Measurements from ENCODE around the gene HNRNPA1. TPM values are rescaled to one million over a fixed set of nuclear protein-coding genes. Genes with fewer than 3 reads are reported as not detected.
A peak's percentile ranks its signal among the peaks of the same experiment; 100 is the strongest.
"Not testable (repeated sequence)": the region's sequence is repeated elsewhere in the genome, so short reads cannot be mapped to it uniquely, and the experiment has no call there.

HNRNPA1 gene
- total RNA-seq, 1 experiment from 2014 or later: 1,116 TPM

DNA sequence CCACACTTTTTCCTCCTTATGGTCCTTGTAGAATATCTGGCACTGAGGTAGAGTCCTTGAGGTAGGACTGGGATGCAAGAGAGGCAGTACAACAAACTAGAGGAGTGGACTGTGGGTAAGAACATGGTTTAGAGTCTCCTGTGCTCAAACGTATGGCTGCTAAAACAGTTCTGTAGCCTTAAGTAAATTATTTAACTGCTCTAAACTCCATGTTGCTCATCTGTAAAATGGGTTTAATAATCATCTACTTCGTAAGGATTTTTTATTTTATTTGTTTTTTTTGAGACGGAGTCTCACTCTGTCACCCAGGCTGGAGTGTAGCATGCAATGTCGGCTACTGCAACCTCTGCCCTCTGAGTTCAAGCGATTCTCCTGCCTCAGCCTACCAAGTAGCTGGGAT, 40.8 kb downstream of the HNRNPA1 start:
- ChIA-PET CTCF (interaction anchor here (0.5 to 0.9 kb wide), 3 partner anchors 17 to 25 kb away, joined by 3 to 16 read pairs (median 5); partner anchors contain the start of gene NFE2), POLR2A (ENCODE audit: unreplicated experiment) (interaction anchor here (0.6 kb wide), 1 partner anchor 11 kb away, joined by 4 read pairs; no protein-coding TSS in a partner anchor)

DNA sequence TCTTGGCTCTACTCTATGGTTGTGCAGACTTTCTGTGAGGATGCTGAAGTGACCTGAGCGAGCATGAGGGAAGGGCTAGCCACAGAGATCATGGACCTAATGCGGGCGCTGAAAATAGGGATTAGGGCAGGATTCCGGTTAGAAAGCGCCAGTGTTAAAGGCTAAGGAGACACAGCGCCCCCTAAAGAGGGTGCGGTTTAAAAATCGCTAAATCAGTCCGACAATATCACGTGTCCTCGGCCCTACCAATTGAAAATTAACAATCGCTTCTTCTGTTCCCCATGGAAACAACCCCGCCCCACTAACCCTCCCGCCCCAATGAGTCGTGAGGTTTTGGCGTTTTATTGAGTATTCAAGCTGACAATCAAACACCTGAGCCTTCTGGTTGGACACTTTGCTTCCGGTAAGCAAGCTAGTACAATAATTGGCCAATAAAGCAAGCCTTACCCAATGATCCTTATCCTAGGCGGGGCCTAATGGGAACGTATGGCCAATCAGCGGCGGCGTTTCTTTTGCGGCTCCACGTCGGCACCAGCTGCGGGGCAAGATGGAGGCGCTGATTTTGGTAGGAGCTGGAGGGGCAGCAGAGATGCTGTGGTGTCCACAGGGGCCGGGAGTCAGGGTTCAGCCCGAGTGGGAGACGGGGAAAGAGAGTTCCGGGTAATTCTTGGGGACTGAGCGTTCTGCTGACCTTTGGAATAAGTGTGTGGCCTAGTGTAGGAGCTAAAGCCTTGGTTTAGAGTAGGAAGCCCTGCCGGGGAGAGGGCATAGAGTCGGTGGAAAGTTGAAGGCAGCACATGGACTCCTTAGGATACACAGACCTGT, 44.3 kb downstream of the HNRNPA1 start, which contains the start of gene COPZ1:
COPZ1 (plus strand) TSS at position 515 of the 825 bp plus-strand sequence; CDS start at position 548, 33 bp downstream.
- H3K9me2 ChIP-seq (ENCODE audit: insufficient read depth): no peaks in the 10 kb centered on the region
- H3K4me1 ChIP-seq (replicated peaks; ENCODE audit: insufficient read depth): peaks cover 37% of the 10 kb centered on the region
- H3K9me3 ChIP-seq (ENCODE audit: insufficient read depth, low read depth): no peaks in the 10 kb centered on the region
- H3K36me3 ChIP-seq (ENCODE audit: low read depth): peaks cover 14% of the 10 kb centered on the region
- TF ChIP-seq EZH2 (IDR thresholded peaks at IDR 0.05; ENCODE audit: low read depth): no peak
- TF ChIP-seq, protein P1, sequence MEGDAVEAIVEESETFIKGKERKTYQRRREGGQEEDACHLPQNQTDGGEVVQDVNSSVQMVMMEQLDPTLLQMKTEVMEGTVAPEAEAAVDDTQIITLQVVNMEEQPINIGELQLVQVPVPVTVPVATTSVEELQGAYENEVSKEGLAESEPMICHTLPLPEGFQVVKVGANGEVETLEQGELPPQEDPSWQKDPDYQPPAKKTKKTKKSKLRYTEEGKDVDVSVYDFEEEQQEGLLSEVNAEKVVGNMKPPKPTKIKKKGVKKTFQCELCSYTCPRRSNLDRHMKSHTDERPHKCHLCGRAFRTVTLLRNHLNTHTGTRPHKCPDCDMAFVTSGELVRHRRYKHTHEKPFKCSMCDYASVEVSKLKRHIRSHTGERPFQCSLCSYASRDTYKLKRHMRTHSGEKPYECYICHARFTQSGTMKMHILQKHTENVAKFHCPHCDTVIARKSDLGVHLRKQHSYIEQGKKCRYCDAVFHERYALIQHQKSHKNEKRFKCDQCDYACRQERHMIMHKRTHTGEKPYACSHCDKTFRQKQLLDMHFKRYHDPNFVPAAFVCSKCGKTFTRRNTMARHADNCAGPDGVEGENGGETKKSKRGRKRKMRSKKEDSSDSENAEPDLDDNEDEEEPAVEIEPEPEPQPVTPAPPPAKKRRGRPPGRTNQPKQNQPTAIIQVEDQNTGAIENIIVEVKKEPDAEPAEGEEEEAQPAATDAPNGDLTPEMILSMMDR (conservative IDR thresholded peaks at IDR 0.05): peak; percentile 92
- H3K4me3 ChIP-seq: peak within 1 kb of the TSS; percentile 93
- H3K4me2 ChIP-seq: peak within 1 kb of the TSS; percentile 94
- ChIA-PET POLR2A (ENCODE audit: unreplicated experiment) (interaction anchor here (0.5 to 1.0 kb wide), 13 partner anchors 11 to 1967 kb away, joined by 3 to 43 read pairs (median 10); partner anchors contain the start of genes CBX5, HNRNPA1 and NFE2), CTCF (interaction anchor here (0.6 to 1.9 kb wide), 25 partner anchors 17 to 776 kb away, joined by 3 to 33 read pairs (median 7); partner anchors contain the start of genes CBX5, HNRNPA1, HOXC8 and NFE2)
- H3K27me3 ChIP-seq (ENCODE audit: insufficient read depth, low read depth): no peaks in the 10 kb centered on the region
- peaks cover 31% of the 10 kb centered on the region for H3F3A ChIP-seq (ENCODE audit: insufficient read depth, low read depth)
- H3K79me2 ChIP-seq (ENCODE audit: low read depth): peaks cover 46% of the 10 kb centered on the region
- DNase-seq: peak; percentile 88 to 100
- H4K20me1 ChIP-seq (ENCODE audit: insufficient read depth): 0 out of 2 replicates have a peak, but pooled peaks cover 6% of the 10 kb centered on the region
- H2AFZ ChIP-seq: peak within 1 kb of the TSS; percentile 88
- intact Hi-C loops (cut with micrococcal nuclease; ENCODE audit: unreplicated experiment): loop anchor here (1.0 to 2.0 kb wide), 3 partner anchors 31 to 74 kb away; no protein-coding TSS in a partner anchor
- no TSS peak for BruUV-seq (replicated peaks)
- peak within 1 kb of the TSS; percentile 92 for H3K27ac ChIP-seq

More for the DNA sequence above, 40.8 kb downstream of the HNRNPA1 start:
- no peak for TF ChIP-seq EZH2 (IDR thresholded peaks at IDR 0.05; ENCODE audit: low read depth)
- TF ChIP-seq, protein P1 (conservative IDR thresholded peaks at IDR 0.05): no peak
- H2AFZ ChIP-seq: no peak overlapping the region
- H3F3A ChIP-seq (ENCODE audit: insufficient read depth, low read depth): peaks cover 6% of the 10 kb centered on the region
- no peaks in the 10 kb centered on the region for H4K20me1 ChIP-seq (ENCODE audit: insufficient read depth)
- peaks cover 6% of the 10 kb centered on the region for H3K4me1 ChIP-seq (replicated peaks; ENCODE audit: insufficient read depth)
- BruUV-seq (replicated peaks): no TSS peak
- no peaks in the 10 kb centered on the region for H3K9me2 ChIP-seq (ENCODE audit: insufficient read depth)
- no peak overlapping the region for H3K27ac ChIP-seq
- no peak overlapping the region for H3K4me3 ChIP-seq
- H3K4me2 ChIP-seq: no peak overlapping the region
- intact Hi-C loops (cut with micrococcal nuclease; ENCODE audit: unreplicated experiment): no loop called here
- H3K79me2 ChIP-seq (ENCODE audit: low read depth): peaks cover 11% of the 10 kb centered on the region
- no peaks in the 10 kb centered on the region for H3K27me3 ChIP-seq (ENCODE audit: insufficient read depth, low read depth)
- DNase-seq: no peak
- H3K36me3 ChIP-seq (ENCODE audit: low read depth): no peaks in the 10 kb centered on the region
- H3K9me3 ChIP-seq (ENCODE audit: insufficient read depth, low read depth): no peaks in the 10 kb centered on the region

DNA sequence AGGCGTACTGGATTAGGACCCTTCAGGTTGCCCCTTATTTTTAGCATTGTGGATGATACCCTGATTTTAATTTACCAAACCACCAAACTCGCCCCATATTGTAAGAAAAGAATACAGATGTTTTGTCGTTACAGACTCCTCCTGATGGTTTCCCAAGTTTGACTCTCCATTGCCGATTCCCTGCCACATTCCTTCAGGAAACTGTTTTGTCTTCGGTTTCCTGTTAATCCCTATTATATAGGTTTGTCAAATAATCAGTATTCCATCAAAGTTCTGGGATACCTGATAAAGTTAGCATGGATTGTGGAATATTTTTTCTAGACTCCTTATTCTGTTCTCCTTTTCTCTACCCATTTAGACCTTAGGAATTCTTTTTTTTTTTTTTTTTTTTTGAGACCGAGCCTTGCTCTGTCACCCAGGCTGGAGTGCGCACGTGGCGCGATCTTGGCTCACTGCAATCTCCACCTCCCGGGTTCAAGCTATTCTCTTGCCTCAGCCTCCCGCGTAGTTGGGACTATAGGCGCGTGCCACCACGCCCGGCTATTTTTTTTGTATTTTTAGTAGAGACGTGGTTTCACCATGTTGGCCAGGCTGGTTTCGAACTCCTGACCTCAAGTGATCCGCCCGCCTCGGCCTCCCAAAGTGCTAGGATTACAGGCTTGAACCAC, 45.0 kb downstream of the HNRNPA1 start:
- H3K4me3 ChIP-seq: peak overlapping the region; percentile 93

More for the DNA sequence above, 45.0 kb downstream of the HNRNPA1 start:
- POLR2A ChIA-PET (ENCODE audit: unreplicated experiment): interaction anchor here (0.5 to 1.0 kb wide), 10 partner anchors 12 to 981 kb away, joined by 3 to 43 read pairs (median 11); partner anchors contain the start of genes CBX5, HNRNPA1 and NFE2
- Histone ChIP-seq H3K79me2 (ENCODE audit: low read depth) (peaks cover 53% of the 10 kb centered on the region), H3K4me2 (peak overlapping the region; percentile 94), H4K20me1 (ENCODE audit: insufficient read depth) (peaks cover 14% of the 10 kb centered on the region; the same call in 1 of the 2 replicates), H3F3A (ENCODE audit: insufficient read depth, low read depth) (peaks cover 39% of the 10 kb centered on the region), H3K27ac (peak overlapping the region; percentile 92), H3K36me3 (ENCODE audit: low read depth) (peaks cover 20% of the 10 kb centered on the region), H3K4me1 (replicated peaks; ENCODE audit: insufficient read depth) (peaks cover 44% of the 10 kb centered on the region), H2AFZ (peak overlapping the region; percentile 70)
- not testable (repeated sequence) for H3K9me2 ChIP-seq (ENCODE audit: insufficient read depth); H3K9me3 ChIP-seq (ENCODE audit: insufficient read depth, low read depth); H3K27me3 ChIP-seq (ENCODE audit: insufficient read depth, low read depth); DNase-seq
- CTCF ChIA-PET: interaction anchor here (0.6 to 1.9 kb wide), 21 partner anchors 17 to 777 kb away, joined by 3 to 33 read pairs (median 8); partner anchors contain the start of genes CBX5, HNRNPA1, HOXC8 and NFE2
- TSS peak; percentile 48 for BruUV-seq (replicated peaks)
- intact Hi-C loops (cut with micrococcal nuclease; ENCODE audit: unreplicated experiment): loop anchor here (1.0 to 2.0 kb wide), 2 partner anchors 46 to 75 kb away; no protein-coding TSS in a partner anchor
